Right lobe of liver (tissue), 6 donors: Measurements from ENCODE around the gene LIN54. TPM values are rescaled to one million over a fixed set of nuclear protein-coding genes. Genes with fewer than 3 reads are reported as not detected.
"Not testable (repeated sequence)": the region's sequence is repeated elsewhere in the genome, so short reads cannot be mapped to it uniquely, and the experiment has no call there.

Source experiments
- ATAC-seq, 4 donors: fragments of 200-7000 bp; cut with Tn5 transposase; one replicate each; pipeline ENCODE4 v1.9.1; 2020; ENCODE audit warnings: mild to moderate bottlenecking in 4 of 4, moderate library complexity in 4 of 4
- DNase-seq, 3 donors: peaks; one replicate each; pipeline ENCODE4 v3.0.0-alpha.2; 2020
- H3K27ac ChIP-seq, 3 donors: fragments of 200-600 bp; one replicate each; pipeline ENCODE4 v1.8.0; 2022
- H3K27me3 ChIP-seq, 2 donors: fragments of 200-600 bp; one replicate each; pipeline ENCODE4 v1.8.0; 2022
- H3K36me3 ChIP-seq, 4 donors: fragments of 200-600 bp; sonication (generic) in 1 of 4; one replicate each; pipeline versions ENCODE4 v1.5.1 to v1.8.0; 2017 to 2022; ENCODE audit warnings: control low read depth in 1 of 4
- H3K4me1 ChIP-seq, 4 donors: fragments of 200-600 bp; sonication (generic) in 1 of 4; one replicate each; pipeline versions ENCODE4 v1.5.1 to v1.8.0; 2017 to 2022; ENCODE audit warnings: control low read depth in 1 of 4
- H3K4me3 ChIP-seq, 3 donors: fragments of 200-600 bp; one replicate each; pipeline ENCODE4 v1.8.0; 2022
- H3K9me3 ChIP-seq, 4 donors: fragments of 200-600 bp; sonication (generic) in 1 of 4; one replicate each; pipeline versions ENCODE4 v1.5.1 to v1.8.0; 2017 to 2022; ENCODE audit warnings: control low read depth in 1 of 4
- CTCF ChIP-seq, 4 donors: fragments of 200-600 bp in 3 of 4; fragments of 450-650 bp in 1 of 4; IDR thresholded peaks; one replicate each; pipeline versions ENCODE4 v1.5.1 to v1.8.0; 2016 to 2022; ENCODE audit warnings: antibody characterized with exemption in 4 of 4, mild to moderate bottlenecking in 2 of 4
- POLR2A ChIP-seq: fragments of 450-650 bp; IDR thresholded peaks from one replicate; pipeline ENCODE4 v1.6.1; 2017; ENCODE audit warnings: antibody characterized with exemption, mild to moderate bottlenecking
- WGBS: methylation state at CpG from one replicate; pipeline ENCODE4 v1.1.6; 2018; ENCODE audit warnings: low coverage, low lambda C conversion rate; ENCODE audit not compliant: insufficient coverage; ENCODE audit errors: missing lambda C conversion rate; 5-methylcytosine and 5-hydroxymethylcytosine counted together
- intact Hi-C, 2 donors: fragments of 100-400 bp; cut with DNase I; formaldehyde crosslinking; loops; one replicate each; pipeline versions ENCODE4 v1.11.2 to v1.14.1; 2022
- total RNA-seq, 6 experiments: library from RNA; depleted of rRNA in 2 of 6; stranded (reverse); fragments of >200 nt in 2 of 6; fragmentation: NEBNext Ultra II Directional in 3 of 6; extraction: Animal tissue kit (Norgen Biotek cat#: 25700) in 3 of 6; gene quantifications; one replicate each; pipeline versions ENCODE4 v1.1.0 to v1.2.4, GENCODE V29; 2016 to 2023
- donor health status: DM: no; HTN: yes; CAD: no.
- donor health status: DM: no; HTN: no; CAD: no.
- donor health status: DM: no; HTN: no; CAD: no.
- donor health status: DM: no; HTN: yes; CAD: no.
- donor health status: DM: no; HTN: yes; CAD: no.

The LIN54 gene
- total RNA-seq, 6 experiments from 2014 or later, result 5.4 to 8.1 (median 6.0) TPM

GRCh38 chr4:83010111-83010521 lies 507 bp downstream of the LIN54 start:
- no peaks in the 10 kb centered on the region for H3K36me3 ChIP-seq
- peak in 1 of 4 donors; percentile 2 for ATAC-seq
- H3K4me1 ChIP-seq, result peaks cover 0 to 23% (median 11%) of the 10 kb centered on the region in 4 donors
- under 1% methylated on average over 14 of the region's 14 CpGs for WGBS
- no peaks in the 10 kb centered on the region for H3K9me3 ChIP-seq
- no peaks in the 10 kb centered on the region for H3K27me3 ChIP-seq
- peak overlapping the region; percentile 75 to 85 (median 80) for H3K4me3 ChIP-seq
- no peak for TF ChIP-seq POLR2A
- intact Hi-C loops, result no loop called here
- peak overlapping the region; percentile 69 to 83 (median 76) for H3K27ac ChIP-seq
- DNase-seq, result no peak

- Histone ChIP-seq H3K27me3 (no peaks in the 10 kb centered on the region), H3K36me3 (no peaks in the 10 kb centered on the region), H3K27ac (peak overlapping the region in 1 of 3 donors; percentile 76), H3K9me3 (no peaks in the 10 kb centered on the region), H3K4me3 (peak overlapping the region; percentile 75 to 85 (median 80)), H3K4me1 (peaks cover 0 to 23% (median 11%) of the 10 kb centered on the region in 4 donors)
- intact Hi-C loops, result loop anchor here in 1 of 2 donors (10.0 kb wide), 1 partner anchor 105 kb away; the partner anchor contains the start of gene THAP9
- TF ChIP-seq POLR2A, result no peak
- no peak for TF ChIP-seq CTCF (IDR thresholded peaks at IDR 0.05)
- ATAC-seq, result no peak
- 42% methylated on average over 3 of the region's 3 CpGs for WGBS
- DNase-seq, result no peak
Observed at GRCh38 chr4:83009529-83009928, 1.1 kb downstream of the LIN54 start.

- intact Hi-C loops, result loop anchor here in 1 of 2 donors (10.0 kb wide), 1 partner anchor 98 kb away; the partner anchor contains the start of gene THAP9
- not testable (repeated sequence) for H3K27ac ChIP-seq, H3K4me3 ChIP-seq, H3K4me1 ChIP-seq, H3K36me3 ChIP-seq, DNase-seq, ATAC-seq, H3K27me3 ChIP-seq, H3K9me3 ChIP-seq
- WGBS, result 65% methylated on average over 14 of the region's 14 CpGs
Observed at GRCh38 chr4:83003044-83003791, 7.4 kb downstream of the LIN54 start.

GRCh38 chr4:83002329-83002728 lies 8.3 kb downstream of the LIN54 start:
- intact Hi-C loops, result loop anchor here in 1 of 2 donors (10.0 kb wide), 1 partner anchor 98 kb away; the partner anchor contains the start of gene THAP9
- TF ChIP-seq POLR2A (no peak), CTCF (IDR thresholded peaks at IDR 0.05) (no peak)
- Histone ChIP-seq H3K27me3 (no peaks in the 10 kb centered on the region), H3K36me3 (no peaks in the 10 kb centered on the region), H3K27ac (no peak overlapping the region), H3K4me1 (no peaks in the 10 kb centered on the region), H3K9me3 (no peaks in the 10 kb centered on the region), H3K4me3 (no peak overlapping the region)
- 90% methylated on average over 3 of the region's 3 CpGs for WGBS
- no peak for ATAC-seq
- no peak for DNase-seq

- no peak for ATAC-seq
Observed at GRCh38 chr4:82998898-82999297, 11.7 kb downstream of the LIN54 start.

More at GRCh38 chr4:82998898-82999297, 11.7 kb downstream of the LIN54 start:
- H3K27ac ChIP-seq, result no peak overlapping the region
- TF ChIP-seq CTCF (IDR thresholded peaks at IDR 0.05), result no peak
- no peaks in the 10 kb centered on the region for H3K36me3 ChIP-seq
- no peak overlapping the region for H3K4me3 ChIP-seq
- H3K9me3 ChIP-seq, result no peaks in the 10 kb centered on the region
- intact Hi-C loops, result no loop called here
- H3K4me1 ChIP-seq, result no peaks in the 10 kb centered on the region
- no peak for DNase-seq
- H3K27me3 ChIP-seq, result no peaks in the 10 kb centered on the region
